GM13976 (cell line): ENCODE data around the gene SULF2.

Source experiments
- DNase-seq: peaks from one replicate; pipeline ENCODE4 v3.0.0; 2012; ENCODE audit warnings: low spot score
- CTCF ChIP-seq: IDR thresholded peaks from 2 replicates; pipeline ENCODE4 v1.5.1; 2012; ENCODE audit warnings: borderline replicate concordance, mild to moderate bottlenecking; ENCODE audit not compliant: insufficient read depth; ENCODE audit errors: extremely low read depth, missing control alignments, control extremely low read depth
- in situ Hi-C: fragments of 300-500 bp; cut with MboI; formaldehyde crosslinking; loops from one replicate; pipeline ENCODE4 v1.12.0; 2022; ENCODE audit warnings: low sequenced_read_pairs, mixed read lengths, inconsistent platforms; ENCODE audit not compliant: unreplicated experiment

The SULF2 gene

GRCh38 chr20:47668313-47669151 lies 116.7 kb downstream of the SULF2 start:
- no peak for TF ChIP-seq CTCF
- in situ Hi-C loops = no loop called here
- DNase-seq = no peak

- DNase-seq = no peak
- in situ Hi-C loops = no loop called here
- TF ChIP-seq CTCF = no peak
Measured at GRCh38 chr20:47667531-47668312, 117.6 kb downstream of the SULF2 start.

- in situ Hi-C loops = no loop called here
- DNase-seq = no peak
- TF ChIP-seq CTCF = no peak
Measured at GRCh38 chr20:47667086-47667485, 118.2 kb downstream of the SULF2 start.

- in situ Hi-C loops = no loop called here
- DNase-seq = no peak
- no peak for TF ChIP-seq CTCF
Measured at GRCh38 chr20:47666304-47666703, 119.0 kb downstream of the SULF2 start.

GRCh38 chr20:47665221-47665991 lies 119.9 kb downstream of the SULF2 start:
- DNase-seq = no peak
- in situ Hi-C loops = no loop called here

More at GRCh38 chr20:47665221-47665991, 119.9 kb downstream of the SULF2 start:
- no peak for TF ChIP-seq CTCF
